H9 (cell line): Measurements from ENCODE around the gene CDC20. TPM values are rescaled to one million over a fixed set of nuclear protein-coding genes. Genes with fewer than 3 reads are reported as not detected.

ENCODE experiments used
- DNase-seq: peaks from one replicate; pipeline ENCODE4 v3.0.0-alpha.2; 2017
- H2AFZ ChIP-seq: one replicate; pipeline ENCODE4 v1.6.1; 2013; ENCODE audit warnings: mild to moderate bottlenecking, low read length, control low read depth, moderate library complexity
- H2AK5ac ChIP-seq: 2 replicates; pipeline ENCODE4 v1.6.1; 2013; ENCODE audit warnings: low read length, control low read depth, mixed read lengths; ENCODE audit not compliant: insufficient read length
- H2BK120ac ChIP-seq: one replicate; pipeline ENCODE4 v1.6.1; 2013; ENCODE audit warnings: low read depth, mild to moderate bottlenecking, low read length, control low read depth, inconsistent platforms; ENCODE audit not compliant: poor library complexity, severe bottlenecking
- H2BK12ac ChIP-seq: 2 replicates; pipeline ENCODE4 v1.6.1; 2013; ENCODE audit warnings: low read length, control low read depth, mixed read lengths, low read depth; ENCODE audit not compliant: insufficient read length
- H2BK15ac ChIP-seq: 2 replicates; pipeline ENCODE4 v1.6.1; 2013; ENCODE audit warnings: low read depth, low read length, control low read depth
- H2BK20ac ChIP-seq: one replicate; pipeline ENCODE4 v1.6.1; 2013; ENCODE audit warnings: low read depth, mild to moderate bottlenecking, low read length, control low read depth, inconsistent platforms; ENCODE audit not compliant: poor library complexity, severe bottlenecking
- H2BK5ac ChIP-seq: 2 replicates; pipeline ENCODE4 v1.6.1; 2013; ENCODE audit warnings: low read length, control low read depth, mixed read lengths; ENCODE audit not compliant: insufficient read length
- H3K14ac ChIP-seq: 2 replicates; pipeline ENCODE4 v1.6.1; 2013; ENCODE audit warnings: low read length, control low read depth; ENCODE audit not compliant: insufficient read depth
- H3K18ac ChIP-seq: 2 replicates; pipeline ENCODE4 v1.6.1; 2013; ENCODE audit warnings: low read depth, mild to moderate bottlenecking, mixed read lengths, low read length, control low read depth; ENCODE audit not compliant: insufficient read length
- H3K23ac ChIP-seq: 2 replicates; pipeline ENCODE4 v1.6.1; 2013; ENCODE audit warnings: low read length, control low read depth, mixed read lengths, low read depth; ENCODE audit not compliant: insufficient read length
- H3K23me2 ChIP-seq: 2 replicates; pipeline ENCODE4 v1.6.1; 2013; ENCODE audit warnings: low read depth, mild to moderate bottlenecking, mixed read lengths, low read length, control low read depth; ENCODE audit not compliant: insufficient read length, poor library complexity, severe bottlenecking
- H3K27ac ChIP-seq: 2 replicates; pipeline ENCODE4 v1.5.1; 2013; ENCODE audit warnings: low read length, control low read depth, mixed read lengths, low read depth; ENCODE audit not compliant: insufficient read length
- H3K27me3 ChIP-seq: 2 replicates; pipeline ENCODE4 v1.6.1; 2013; ENCODE audit warnings: low read length, control low read depth, inconsistent platforms; ENCODE audit not compliant: insufficient read depth
- H3K4ac ChIP-seq: 2 replicates; pipeline ENCODE4 v1.6.1; 2013; ENCODE audit warnings: low read depth, mild to moderate bottlenecking, control low read depth, inconsistent platforms, low read length, moderate library complexity
- H3K4me1 ChIP-seq: 2 replicates; pipeline ENCODE4 v1.6.1; 2013; ENCODE audit warnings: low read length, control low read depth, inconsistent platforms; ENCODE audit not compliant: insufficient read depth
- H3K4me2 ChIP-seq: 2 replicates; pipeline ENCODE4 v1.6.1; 2013; ENCODE audit warnings: low read length, control low read depth, mixed read lengths; ENCODE audit not compliant: insufficient read length, insufficient read depth
- H3K56ac ChIP-seq: 2 replicates; pipeline ENCODE4 v1.6.1; 2013; ENCODE audit warnings: low read depth, mild to moderate bottlenecking, mixed read lengths, low read length, control low read depth; ENCODE audit not compliant: insufficient read length
- H3K79me1 ChIP-seq: 2 replicates; pipeline ENCODE4 v1.6.1; 2013; ENCODE audit warnings: low read depth, mild to moderate bottlenecking, moderate library complexity, low read length, control low read depth, inconsistent platforms; ENCODE audit not compliant: insufficient read depth, poor library complexity, severe bottlenecking
- H3K79me2 ChIP-seq: 2 replicates; pipeline ENCODE4 v1.6.1; 2013; ENCODE audit warnings: low read length, control low read depth, inconsistent platforms; ENCODE audit not compliant: insufficient read depth
- H3K9ac ChIP-seq: 2 replicates; pipeline ENCODE4 v1.6.1; 2013; ENCODE audit warnings: low read length, control low read depth, mixed read lengths; ENCODE audit not compliant: insufficient read length; ENCODE audit errors: extremely low read depth
- H3K9me3 ChIP-seq: one replicate; pipeline ENCODE4 v1.6.1; 2013; ENCODE audit warnings: low read depth, low read length, inconsistent platforms; ENCODE audit not compliant: control insufficient read depth
- H3T11ph ChIP-seq: one replicate; pipeline ENCODE4 v1.6.1; 2013; ENCODE audit warnings: mild to moderate bottlenecking, low read length, control low read depth, inconsistent platforms
- H4K20me1 ChIP-seq: one replicate; pipeline ENCODE4 v1.6.1; 2013; ENCODE audit not compliant: control insufficient read depth, insufficient read length, insufficient read depth
- H4K5ac ChIP-seq: 2 replicates; pipeline ENCODE4 v1.6.1; 2013; ENCODE audit warnings: low read depth, mild to moderate bottlenecking, mixed read lengths, low read length, control low read depth; ENCODE audit not compliant: insufficient read length
- H4K8ac ChIP-seq: replicated peaks from 2 replicates; pipeline ENCODE4 v1.6.1; 2013; ENCODE audit warnings: low read length, control low read depth, mixed read lengths, low read depth; ENCODE audit not compliant: insufficient read length
- H4K91ac ChIP-seq: 2 replicates; pipeline ENCODE4 v1.6.1; 2013; ENCODE audit warnings: low read depth, mild to moderate bottlenecking, moderate library complexity, mixed read lengths, low read length, control low read depth; ENCODE audit not compliant: insufficient read length
- H3K27ac Mint-ChIP-seq, 3 experiments: 2 replicates in 2 of 3; 3 replicates in 1 of 3; pipeline ENCODE4 v1.8.0; 2020 to 2021; ENCODE audit warnings: mixed read lengths in 3 of 3, mild to moderate bottlenecking in 1 of 3, moderate library complexity in 1 of 3
- H3K27me3 Mint-ChIP-seq: 2 replicates; pipeline ENCODE4 v1.8.0; 2021; ENCODE audit warnings: low read depth, mild to moderate bottlenecking, moderate library complexity, mixed read lengths
- H3K36me3 Mint-ChIP-seq, 3 experiments: 2 replicates in 2 of 3; 3 replicates in 1 of 3; pipeline ENCODE4 v1.8.0; 2020 to 2021; ENCODE audit warnings: low read depth in 3 of 3, mixed read lengths in 3 of 3; ENCODE audit not compliant: insufficient read depth in 1 of 3
- H3K4me1 Mint-ChIP-seq, 2 experiments: 2 replicates each; pipeline ENCODE4 v1.8.0; 2020; ENCODE audit warnings: mixed read lengths in 2 of 2
- H3K4me3 Mint-ChIP-seq, 2 experiments: 2 replicates in 1 of 2; 3 replicates in 1 of 2; pipeline ENCODE4 v1.8.0; 2020 to 2021; ENCODE audit warnings: mild to moderate bottlenecking in 2 of 2, mixed read lengths in 2 of 2, moderate library complexity in 1 of 2
- H3K9me3 Mint-ChIP-seq, 2 experiments: 2 replicates in 1 of 2; 3 replicates in 1 of 2; pipeline ENCODE4 v1.8.0; 2020; ENCODE audit warnings: mild to moderate bottlenecking in 2 of 2, mixed read lengths in 2 of 2, moderate library complexity in 1 of 2
- WGBS: extraction: QIAGEN DNeasy Blood & Tissue Kit; methylation state at CpG from one replicate; pipeline ENCODE4 v1.1.7; 2013; ENCODE audit warnings: missing lambda C conversion rate, low lambda C conversion rate, mixed read lengths; ENCODE audit not compliant: insufficient read length; ENCODE audit errors: extremely low coverage; 5-methylcytosine and 5-hydroxymethylcytosine counted together
- total RNA-seq: library from RNA; stranded (reverse); gene quantifications from 2 replicates; pipeline ENCODE4 v1.2.1, GENCODE V29; 2021
- TF ChIP-seq, protein P1 (sequence below): fragments of 200-600 bp; sonication (generic); conservative IDR thresholded peaks from 3 replicates; pipeline ENCODE4 v1.8.0; 2021; ENCODE audit warnings: antibody characterized with exemption, mild to moderate bottlenecking

The CDC20 gene
- total RNA-seq, 1 experiment from 2014 or later = 246 TPM

DNA sequence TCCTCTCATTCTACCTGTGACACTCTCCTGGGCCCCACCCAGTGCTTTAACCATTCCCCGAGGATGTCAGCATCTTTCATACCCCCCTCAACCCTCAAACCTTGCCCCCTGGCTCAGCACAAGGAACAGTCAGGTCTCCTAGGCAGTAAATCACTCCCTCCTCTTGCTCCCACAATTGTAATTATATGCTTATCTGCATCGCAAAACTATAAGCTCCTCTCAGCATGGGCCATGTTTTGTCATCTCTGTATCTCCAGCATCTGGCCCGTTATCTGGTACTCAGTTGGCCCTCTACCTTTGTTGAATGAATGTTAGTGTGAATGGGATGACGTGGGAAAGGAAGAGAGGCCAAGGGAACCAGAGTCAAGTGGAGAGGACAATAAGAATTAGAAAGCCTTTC is 11.8 kb downstream of the CDC20 start:
- H2BK20ac ChIP-seq = no peak overlapping the region
- Mint-ChIP-seq H3K4me1 (peaks cover 21 to 25% of the 10 kb centered on the region in 2 experiments), H3K36me3 (peaks cover 0 to 2% (median 0%) of the 10 kb centered on the region in 3 experiments; a peak in 2 of 7 replicates), H3K27ac (no peak overlapping the region), H3K9me3 (no peaks in the 10 kb centered on the region), H3K27me3 (no peaks in the 10 kb centered on the region), H3K4me3 (no peak overlapping the region)
- TF ChIP-seq, protein P1, sequence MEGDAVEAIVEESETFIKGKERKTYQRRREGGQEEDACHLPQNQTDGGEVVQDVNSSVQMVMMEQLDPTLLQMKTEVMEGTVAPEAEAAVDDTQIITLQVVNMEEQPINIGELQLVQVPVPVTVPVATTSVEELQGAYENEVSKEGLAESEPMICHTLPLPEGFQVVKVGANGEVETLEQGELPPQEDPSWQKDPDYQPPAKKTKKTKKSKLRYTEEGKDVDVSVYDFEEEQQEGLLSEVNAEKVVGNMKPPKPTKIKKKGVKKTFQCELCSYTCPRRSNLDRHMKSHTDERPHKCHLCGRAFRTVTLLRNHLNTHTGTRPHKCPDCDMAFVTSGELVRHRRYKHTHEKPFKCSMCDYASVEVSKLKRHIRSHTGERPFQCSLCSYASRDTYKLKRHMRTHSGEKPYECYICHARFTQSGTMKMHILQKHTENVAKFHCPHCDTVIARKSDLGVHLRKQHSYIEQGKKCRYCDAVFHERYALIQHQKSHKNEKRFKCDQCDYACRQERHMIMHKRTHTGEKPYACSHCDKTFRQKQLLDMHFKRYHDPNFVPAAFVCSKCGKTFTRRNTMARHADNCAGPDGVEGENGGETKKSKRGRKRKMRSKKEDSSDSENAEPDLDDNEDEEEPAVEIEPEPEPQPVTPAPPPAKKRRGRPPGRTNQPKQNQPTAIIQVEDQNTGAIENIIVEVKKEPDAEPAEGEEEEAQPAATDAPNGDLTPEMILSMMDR = no peak
- no peak overlapping the region for H3K23ac ChIP-seq
- no peak overlapping the region for H4K91ac ChIP-seq
- no peaks in the 10 kb centered on the region for H3K9me3 ChIP-seq
- no peak overlapping the region for H2AK5ac ChIP-seq
- no peak overlapping the region for H2BK120ac ChIP-seq
- no peak overlapping the region for H2AFZ ChIP-seq
- H3K14ac ChIP-seq = no peak overlapping the region
- H3K4me2 ChIP-seq = no peak overlapping the region
- no peaks in the 10 kb centered on the region for H4K20me1 ChIP-seq
- H4K8ac ChIP-seq = no peak overlapping the region
- no peaks in the 10 kb centered on the region; the same call in 1 of the 2 replicates for H3K79me2 ChIP-seq
- no peaks in the 10 kb centered on the region for H3K79me1 ChIP-seq
- no peak for DNase-seq
- no peak overlapping the region for H2BK15ac ChIP-seq
- no peak overlapping the region for H3T11ph ChIP-seq
- H2BK12ac ChIP-seq = no peak overlapping the region
- no peak overlapping the region for H3K56ac ChIP-seq
- WGBS = no CpG with 5 or more reads among the region's 4 CpGs
- H3K9ac ChIP-seq = no peak overlapping the region
- no peaks in the 10 kb centered on the region for H3K27me3 ChIP-seq
- H3K4ac ChIP-seq = no peak overlapping the region
- no peak overlapping the region for H3K18ac ChIP-seq
- H4K5ac ChIP-seq = no peak overlapping the region
- H3K4me1 ChIP-seq = no peaks in the 10 kb centered on the region; the same call in 1 of the 2 replicates
- no peak overlapping the region for H2BK5ac ChIP-seq
- peaks cover 15% of the 10 kb centered on the region for H3K23me2 ChIP-seq
- H3K27ac ChIP-seq = no peak overlapping the region
